IMR-90 (cell line): ENCODE measurements around the gene GSG1L. TPM values are rescaled to one million over a fixed set of nuclear protein-coding genes. Genes with fewer than 3 reads are reported as not detected.

ENCODE experiments used
- ATAC-seq: fragments of 200-7000 bp; cut with Tn5 transposase; 2 replicates; pipeline ENCODE4 v1.9.1; 2020; ENCODE audit warnings: low read depth, mild to moderate bottlenecking, moderate library complexity
- BruUV-seq: library from RNA; stranded (reverse); fragments of 400-500 nt; replicated peaks from 2 replicates; lab custom pipeline; 2021; lab: Mats Ljungman, UMichigan
- CTCF ChIA-PET: fragments of 300-600 bp; formaldehyde crosslinking; extraction: SDS; loops from one replicate; lab custom pipeline; 2021; ENCODE audit warnings: antibody characterized with exemption; lab: Yijun Ruan, JAX
- POLR2A ChIA-PET: fragments of 300-600 bp; sonication (Branson Sonifier 250); formaldehyde crosslinking; loops from one replicate; lab custom pipeline; 2022; ENCODE audit warnings: antibody characterized with exemption; ENCODE audit not compliant: unreplicated experiment; lab: Charles Lee
- DNase-seq: peaks from one replicate; pipeline ENCODE4 v3.0.0; 2013
- H2AFZ ChIP-seq: replicated peaks from 2 replicates; pipeline ENCODE3; 2013; ENCODE audit warnings: low read length, mild to moderate bottlenecking; ENCODE audit not compliant: poor library complexity
- H2AK5ac ChIP-seq: 2 replicates; pipeline ENCODE4 v1.6.1; 2013; ENCODE audit warnings: low read depth, low read length, inconsistent platforms
- H2AK9ac ChIP-seq: replicated peaks from 2 replicates; pipeline ENCODE3; 2013; ENCODE audit warnings: mild to moderate bottlenecking, low read depth, low read length, moderate library complexity; ENCODE audit not compliant: poor library complexity
- H2BK120ac ChIP-seq: 2 replicates; pipeline ENCODE4 v1.6.1; 2013; ENCODE audit warnings: low read depth, low read length, inconsistent platforms
- H2BK15ac ChIP-seq: 3 replicates; pipeline ENCODE4 v1.6.1; 2013; ENCODE audit warnings: low read depth, low read length, inconsistent platforms
- H2BK20ac ChIP-seq: 2 replicates; pipeline ENCODE4 v1.6.1; 2013; ENCODE audit warnings: low read depth, mild to moderate bottlenecking, inconsistent platforms, low read length, moderate library complexity
- H2BK5ac ChIP-seq: 2 replicates; pipeline ENCODE4 v1.6.1; 2013; ENCODE audit warnings: mild to moderate bottlenecking, low read depth, low read length, inconsistent platforms; ENCODE audit not compliant: poor library complexity, severe bottlenecking
- H3K14ac ChIP-seq: replicated peaks from 2 replicates; pipeline ENCODE4 v1.6.1; 2013; ENCODE audit warnings: low read depth, low read length, inconsistent platforms
- H3K18ac ChIP-seq: 2 replicates; pipeline ENCODE4 v1.6.1; 2013; ENCODE audit warnings: low read depth, low read length, control low read depth
- H3K23ac ChIP-seq: 2 replicates; pipeline ENCODE4 v1.6.1; 2013; ENCODE audit warnings: low read depth, low read length, inconsistent platforms
- H3K27ac ChIP-seq: 2 replicates; pipeline ENCODE4 v1.5.1; 2013; ENCODE audit warnings: mild to moderate bottlenecking, control low read depth, low read length; ENCODE audit not compliant: insufficient read depth
- H3K27me3 ChIP-seq: 2 replicates; pipeline ENCODE4 v1.6.1; 2013; ENCODE audit warnings: low read length; ENCODE audit not compliant: control insufficient read depth, insufficient read depth
- H3K36me3 ChIP-seq: 2 replicates; pipeline ENCODE4 v1.6.1; 2013; ENCODE audit warnings: low read length, mixed read lengths; ENCODE audit not compliant: control insufficient read depth, insufficient read depth
- H3K4ac ChIP-seq: 2 replicates; pipeline ENCODE4 v1.6.1; 2013; ENCODE audit warnings: low read depth, low read length, inconsistent platforms
- H3K4me1 ChIP-seq: 2 replicates; pipeline ENCODE4 v1.6.1; 2013; ENCODE audit warnings: low read length, mixed read lengths; ENCODE audit not compliant: control insufficient read depth, insufficient read depth
- H3K4me2 ChIP-seq: 2 replicates; pipeline ENCODE4 v1.6.1; 2013; ENCODE audit warnings: low read depth, mild to moderate bottlenecking, control low read depth, low read length, moderate library complexity
- H3K4me3 ChIP-seq: 2 replicates; pipeline ENCODE4 v1.5.1; 2013; ENCODE audit warnings: low read depth, mild to moderate bottlenecking, control low read depth, low read length, moderate library complexity; ENCODE audit not compliant: insufficient read depth
- H3K56ac ChIP-seq: 2 replicates; pipeline ENCODE4 v1.6.1; 2013; ENCODE audit warnings: low read length, inconsistent platforms; ENCODE audit not compliant: insufficient read depth; ENCODE audit errors: extremely low read depth
- H3K79me1 ChIP-seq, 2 experiments: 2 replicates each; pipeline ENCODE4 v1.6.1; 2013; ENCODE audit warnings: low read length in 2 of 2, inconsistent platforms in 1 of 2, low read depth in 1 of 2
- H3K9ac ChIP-seq: 2 replicates; pipeline ENCODE4 v1.6.1; 2013; ENCODE audit warnings: low read depth, low read length, control low read depth
- H3K9me1 ChIP-seq: 2 replicates; pipeline ENCODE4 v1.6.1; 2013; ENCODE audit warnings: low read length, inconsistent platforms; ENCODE audit not compliant: insufficient read depth
- H3K9me3 ChIP-seq: 2 replicates; pipeline ENCODE4 v1.6.1; 2013; ENCODE audit warnings: low read length; ENCODE audit not compliant: control insufficient read depth, insufficient read depth
- H4K20me1 ChIP-seq: 2 replicates; pipeline ENCODE4 v1.6.1; 2013; ENCODE audit warnings: low read length, inconsistent platforms; ENCODE audit not compliant: insufficient read depth
- H4K5ac ChIP-seq: 2 replicates; pipeline ENCODE4 v1.6.1; 2013; ENCODE audit warnings: mild to moderate bottlenecking, low read depth, low read length, control low read depth
- H4K8ac ChIP-seq, 2 experiments: 2 replicates each; pipeline ENCODE4 v1.6.1; 2013; ENCODE audit warnings: low read depth in 2 of 2, low read length in 2 of 2, control low read depth in 1 of 2, inconsistent platforms in 1 of 2
- H4K91ac ChIP-seq: 2 replicates; pipeline ENCODE4 v1.6.1; 2013; ENCODE audit warnings: low read depth, low read length, inconsistent platforms; ENCODE audit not compliant: insufficient read depth
- CEBPB ChIP-seq: IDR thresholded peaks from 2 replicates; pipeline ENCODE4 v1.6.1; 2012; ENCODE audit warnings: low read depth, low read length, improper control_type of control experiment
- CHD1 ChIP-seq: IDR thresholded peaks from 2 replicates; pipeline ENCODE4 v1.6.1; 2012; ENCODE audit warnings: low read depth, low read length, improper control_type of control experiment
- CTCF ChIP-seq: conservative IDR thresholded peaks from 2 replicates; pipeline ENCODE4 v1.5.1; 2012; ENCODE audit warnings: mild to moderate bottlenecking, low read depth, low read length, improper control_type of control experiment
- MAFK ChIP-seq: IDR thresholded peaks from 2 replicates; pipeline ENCODE4 v1.6.1; 2012; ENCODE audit warnings: low read depth, low read length, improper control_type of control experiment
- POLR2A ChIP-seq: IDR thresholded peaks from 2 replicates; pipeline ENCODE4 v1.6.1; 2012; ENCODE audit warnings: mild to moderate bottlenecking, low read depth, low read length
- RCOR1 ChIP-seq: IDR thresholded peaks from 2 replicates; pipeline ENCODE4 v1.6.1; 2012; ENCODE audit warnings: mild to moderate bottlenecking, low read length, improper control_type of control experiment; ENCODE audit not compliant: insufficient replicate concordance
- USF2 ChIP-seq: fragments of 150-350 bp; IDR thresholded peaks from 2 replicates; pipeline ENCODE4 v1.6.1; 2017; ENCODE audit warnings: mild to moderate bottlenecking, antibody characterized with exemption, low read length, low read depth
- WGBS, 2 experiments: methylation state at CpG; one replicate each; pipeline versions ENCODE4 v1.1.5 to v1.1.7; 2013; ENCODE audit warnings: missing lambda C conversion rate in 2 of 2; ENCODE audit not compliant: insufficient read length in 1 of 2; ENCODE audit errors: extremely low coverage in 2 of 2; 5-methylcytosine and 5-hydroxymethylcytosine counted together
- dilution Hi-C: fragments of 300-500 bp; cut with HindIII; formaldehyde crosslinking; loops from one replicate; pipeline ENCODE4 v1.14.3; 2018; ENCODE audit warnings: low sequenced_read_pairs; ENCODE audit not compliant: unreplicated experiment
- in situ Hi-C: fragments of 300-500 bp; cut with MboI; formaldehyde crosslinking; loops from 3 replicates; pipeline ENCODE4 v1.14.3; 2019; ENCODE audit warnings: low sequenced_read_pairs, inconsistent platforms, mixed read lengths
- intact Hi-C: fragments of 100-400 bp; cut with micrococcal nuclease; formaldehyde crosslinking; loops from 2 replicates; pipeline ENCODE4 v1.10.0; 2022
- polyA plus RNA-seq, 3 experiments: library from polyadenylated mRNA; depleted of rRNA; stranded (reverse); fragments of >200 nt; gene quantifications; 2 replicates each; pipeline ENCODE4 v1.2.3, GENCODE V29; 2012; ENCODE audit warnings: low replicate concordance in 1 of 3
- total RNA-seq: library from RNA; depleted of rRNA; stranded (reverse); fragments of >200 nt; gene quantifications from 2 replicates; pipeline ENCODE4 v1.2.3, GENCODE V29; 2012

The GSG1L gene
- total and polyA plus RNA-seq, 2 of the 4 experiments (the other 2 are of a cell fraction), result not detected

GRCh38 chr16:27742333-27742732 lies 321.2 kb downstream of the GSG1L start:
- H3K9me3 ChIP-seq, result peaks cover 3% of the 10 kb centered on the region
- no peak overlapping the region for H2AK9ac ChIP-seq
- H3K14ac ChIP-seq, result no peak overlapping the region
- ATAC-seq (no peak), DNase-seq (no peak)
- H2BK120ac ChIP-seq, result no peak overlapping the region
- no TSS peak for BruUV-seq
- ChIA-PET CTCF (no interaction called here), POLR2A (no interaction called here)
- no peak overlapping the region for H2BK5ac ChIP-seq
- no peak overlapping the region for H3K9ac ChIP-seq
- peaks cover 15% of the 10 kb centered on the region for H3K36me3 ChIP-seq
- H4K5ac ChIP-seq, result no peak overlapping the region
- H2BK15ac ChIP-seq, result no peak overlapping the region
- no peak overlapping the region for H3K56ac ChIP-seq
- no peak overlapping the region for H3K27ac ChIP-seq
- H3K4me1 ChIP-seq, result peaks cover 2% of the 10 kb centered on the region; the same call in 1 of the 2 replicates
- H3K23ac ChIP-seq, result no peak overlapping the region
- H3K4ac ChIP-seq, result no peak overlapping the region
- H3K18ac ChIP-seq, result no peak overlapping the region
- no peak overlapping the region for H2AK5ac ChIP-seq
- H3K4me3 ChIP-seq, result no peak overlapping the region
- intact Hi-C loops (no loop called here), dilution Hi-C loops (no loop called here), in situ Hi-C loops (no loop called here)
- H4K20me1 ChIP-seq, result no peaks in the 10 kb centered on the region
- no peak overlapping the region for H4K91ac ChIP-seq
- H3K9me1 ChIP-seq, result peaks cover under 1% of the 10 kb centered on the region; the same call in 1 of the 2 replicates
- H3K4me2 ChIP-seq, result no peak overlapping the region
- H4K8ac ChIP-seq, result no peak overlapping the region
- no CpG with 5 or more reads among the region's 5 CpGs for WGBS, 2 experiments
- H2BK20ac ChIP-seq, result no peak overlapping the region
- TF ChIP-seq RCOR1, result no peak
- TF ChIP-seq CTCF, result no peak
- no peak for TF ChIP-seq CHD1
- no peak for TF ChIP-seq POLR2A
- TF ChIP-seq MAFK, result no peak
- no peak for TF ChIP-seq CEBPB
- no peak for TF ChIP-seq USF2
- no peaks in the 10 kb centered on the region for H3K79me1 ChIP-seq
- H2AFZ ChIP-seq, result no peak overlapping the region
- H3K27me3 ChIP-seq, result no peaks in the 10 kb centered on the region
